Measurements from ENCODE around the gene ATF6. TPM values are rescaled to one million over a fixed set of nuclear protein-coding genes. Genes with fewer than 3 reads are reported as not detected.

The ATF6 gene
- total and polyA plus RNA-seq, 2 donors (not counting 1 experiment from before 2014, with no cell fraction given), result 25.3 to 27.4 TPM

DNA sequence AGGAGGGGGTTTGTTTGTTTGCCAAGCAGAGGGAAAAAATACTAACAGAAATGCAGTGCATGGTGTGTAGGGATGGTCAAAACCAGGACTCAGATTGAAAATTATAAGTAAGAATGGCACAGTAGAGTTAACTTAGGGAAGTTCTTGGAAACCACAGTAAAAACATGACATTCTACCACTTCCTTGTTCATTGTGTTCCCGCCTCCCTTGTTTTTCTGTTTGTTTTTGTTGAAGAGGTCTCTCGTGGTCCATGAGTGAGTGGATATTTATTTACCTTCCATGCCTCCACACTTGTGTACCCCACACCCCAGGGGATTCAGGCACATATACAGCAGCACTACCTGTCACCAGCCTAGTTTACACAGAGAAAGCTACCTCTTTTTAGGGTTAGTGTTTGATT lies 187.9 kb downstream of the ATF6 start:
- Histone ChIP-seq H3K36me3 (ENCODE audit: control insufficient read depth, insufficient read depth, low read length) (no peaks in the 10 kb centered on the region), H3K4me2 (ENCODE audit: extremely low read depth, insufficient read depth, low read length) (no peak overlapping the region), H3K79me2 (ENCODE audit: control insufficient read depth, insufficient read depth, low read length) (no peaks in the 10 kb centered on the region), H3K4me1 (ENCODE audit: control insufficient read depth, extremely low read depth, insufficient read depth, low read length) (peaks cover 11% of the 10 kb centered on the region), H4K20me1 (ENCODE audit: control insufficient read depth, extremely low read depth, insufficient read depth, low read length) (no peaks in the 10 kb centered on the region), H3K27me3 (ENCODE audit: control insufficient read depth, insufficient read depth, low read length) (no peaks in the 10 kb centered on the region), H3K4me3 (replicated peaks in 1 of 4; ENCODE audit: control extremely low read depth in 1 of 4, insufficient read depth in 1 of 4, low read depth in 3 of 4, low read length in 4 of 4) (no peak overlapping the region), H3K9ac (ENCODE audit: insufficient read depth, low read length) (no peak overlapping the region), H2AFZ (ENCODE audit: low read length) (no peak overlapping the region), H3K27ac (ENCODE audit: insufficient read depth, low read length) (no peak overlapping the region), H3K9me3 (ENCODE audit: control insufficient read depth, insufficient read depth, low read depth, low read length) (no peaks in the 10 kb centered on the region)
- TF ChIP-seq, protein P1, sequence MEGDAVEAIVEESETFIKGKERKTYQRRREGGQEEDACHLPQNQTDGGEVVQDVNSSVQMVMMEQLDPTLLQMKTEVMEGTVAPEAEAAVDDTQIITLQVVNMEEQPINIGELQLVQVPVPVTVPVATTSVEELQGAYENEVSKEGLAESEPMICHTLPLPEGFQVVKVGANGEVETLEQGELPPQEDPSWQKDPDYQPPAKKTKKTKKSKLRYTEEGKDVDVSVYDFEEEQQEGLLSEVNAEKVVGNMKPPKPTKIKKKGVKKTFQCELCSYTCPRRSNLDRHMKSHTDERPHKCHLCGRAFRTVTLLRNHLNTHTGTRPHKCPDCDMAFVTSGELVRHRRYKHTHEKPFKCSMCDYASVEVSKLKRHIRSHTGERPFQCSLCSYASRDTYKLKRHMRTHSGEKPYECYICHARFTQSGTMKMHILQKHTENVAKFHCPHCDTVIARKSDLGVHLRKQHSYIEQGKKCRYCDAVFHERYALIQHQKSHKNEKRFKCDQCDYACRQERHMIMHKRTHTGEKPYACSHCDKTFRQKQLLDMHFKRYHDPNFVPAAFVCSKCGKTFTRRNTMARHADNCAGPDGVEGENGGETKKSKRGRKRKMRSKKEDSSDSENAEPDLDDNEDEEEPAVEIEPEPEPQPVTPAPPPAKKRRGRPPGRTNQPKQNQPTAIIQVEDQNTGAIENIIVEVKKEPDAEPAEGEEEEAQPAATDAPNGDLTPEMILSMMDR (conservative IDR thresholded peaks at IDR 0.05 in 1 of 2, IDR thresholded peaks at IDR 0.05 in 1 of 2; ENCODE audit: low read depth in 1 of 2, low read length in 2 of 2), result no peak
- peak in 1 of 2 donors; percentile 23 for DNase-seq (ENCODE audit: low read depth in 2 of 2)

DNA sequence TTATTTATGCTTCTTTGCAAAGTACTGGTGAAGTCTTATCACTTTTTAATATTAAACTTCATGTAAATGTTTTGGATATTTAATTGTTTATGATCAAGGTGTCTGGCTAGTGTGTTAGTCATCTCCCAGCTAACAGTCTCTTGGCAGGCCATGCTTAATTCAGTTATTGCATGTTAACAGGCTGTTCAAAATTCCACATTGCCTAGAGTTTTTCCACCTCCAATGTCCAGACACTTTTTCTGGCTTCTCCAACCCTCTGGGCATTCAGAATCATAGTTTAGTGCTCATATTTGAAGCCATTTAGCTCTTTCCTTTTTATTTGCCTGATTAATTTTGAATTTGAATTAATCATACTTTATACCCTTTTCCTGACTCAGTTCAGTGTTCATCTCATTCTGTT lies 188.3 kb downstream of the ATF6 start:
- DNase-seq (ENCODE audit: low read depth in 2 of 2), result peak; percentile 21 to 63
- Histone ChIP-seq H3K4me1 (ENCODE audit: control insufficient read depth, extremely low read depth, insufficient read depth, low read length) (peaks cover 11% of the 10 kb centered on the region), H3K36me3 (ENCODE audit: control insufficient read depth, insufficient read depth, low read length) (no peaks in the 10 kb centered on the region), H3K79me2 (ENCODE audit: control insufficient read depth, insufficient read depth, low read length) (no peaks in the 10 kb centered on the region), H3K9ac (ENCODE audit: insufficient read depth, low read length) (no peak overlapping the region), H2AFZ (ENCODE audit: low read length) (no peak overlapping the region), H3K27ac (ENCODE audit: insufficient read depth, low read length) (no peak overlapping the region), H3K4me3 (replicated peaks in 1 of 4; ENCODE audit: control extremely low read depth in 1 of 4, insufficient read depth in 1 of 4, low read depth in 3 of 4, low read length in 4 of 4) (no peak overlapping the region), H3K4me2 (ENCODE audit: extremely low read depth, insufficient read depth, low read length) (no peak overlapping the region), H3K27me3 (ENCODE audit: control insufficient read depth, insufficient read depth, low read length) (no peaks in the 10 kb centered on the region), H4K20me1 (ENCODE audit: control insufficient read depth, extremely low read depth, insufficient read depth, low read length) (no peaks in the 10 kb centered on the region), H3K9me3 (ENCODE audit: control insufficient read depth, insufficient read depth, low read depth, low read length) (no peaks in the 10 kb centered on the region)
- no peak for TF ChIP-seq EZH2 (IDR thresholded peaks at IDR 0.05; ENCODE audit: low read length, missing control alignments)
- TF ChIP-seq, protein P1 (conservative IDR thresholded peaks at IDR 0.05 in 1 of 2, IDR thresholded peaks at IDR 0.05 in 1 of 2; ENCODE audit: low read depth in 1 of 2, low read length in 2 of 2), result no peak

DNA sequence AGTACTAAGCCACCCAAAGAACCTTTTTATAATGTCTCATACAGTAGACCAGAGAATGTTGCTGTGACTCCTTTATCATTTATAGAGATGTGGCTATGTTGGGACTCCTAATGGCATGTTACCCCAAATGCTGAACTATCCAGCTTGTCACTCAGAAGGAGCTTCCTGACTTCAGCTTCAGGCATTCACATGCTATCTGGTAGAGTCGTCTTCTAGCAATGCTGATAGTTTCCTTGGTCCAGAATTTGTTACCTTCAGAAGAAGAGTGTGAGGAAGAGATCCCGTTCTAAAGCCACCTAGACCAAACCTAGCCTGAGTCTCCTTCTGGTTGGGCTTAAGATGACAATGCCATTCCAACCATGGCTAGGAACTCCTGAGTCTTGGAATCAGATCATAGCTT lies 189.5 kb downstream of the ATF6 start:
- Histone ChIP-seq H4K20me1 (ENCODE audit: control insufficient read depth, extremely low read depth, insufficient read depth, low read length) (no peaks in the 10 kb centered on the region), H3K27ac (ENCODE audit: insufficient read depth, low read length) (peak overlapping the region; percentile 62), H3K4me2 (ENCODE audit: extremely low read depth, insufficient read depth, low read length) (no peak overlapping the region), H3K4me1 (ENCODE audit: control insufficient read depth, extremely low read depth, insufficient read depth, low read length) (peaks cover 11% of the 10 kb centered on the region), H3K36me3 (ENCODE audit: control insufficient read depth, insufficient read depth, low read length) (no peaks in the 10 kb centered on the region), H3K9ac (ENCODE audit: insufficient read depth, low read length) (no peak overlapping the region), H3K4me3 (replicated peaks in 1 of 4; ENCODE audit: control extremely low read depth in 1 of 4, insufficient read depth in 1 of 4, low read depth in 3 of 4, low read length in 4 of 4) (no peak overlapping the region), H3K9me3 (ENCODE audit: control insufficient read depth, insufficient read depth, low read depth, low read length) (no peaks in the 10 kb centered on the region), H3K79me2 (ENCODE audit: control insufficient read depth, insufficient read depth, low read length) (no peaks in the 10 kb centered on the region), H3K27me3 (ENCODE audit: control insufficient read depth, insufficient read depth, low read length) (no peaks in the 10 kb centered on the region), H2AFZ (ENCODE audit: low read length) (no peak overlapping the region)
- no peak for DNase-seq (ENCODE audit: low read depth in 2 of 2)
- no peak for TF ChIP-seq EZH2 (IDR thresholded peaks at IDR 0.05; ENCODE audit: low read length, missing control alignments)

Measured in fibroblast of lung (primary cell).